B cell (primary cell): Measurements from ENCODE around the gene RPS21. TPM values are rescaled to one million over a fixed set of nuclear protein-coding genes. Genes with fewer than 3 reads are reported as not detected.

Experiments used
- ATAC-seq: fragments of 200-7000 bp; cut with Tn5 transposase; one replicate; pipeline ENCODE4 v1.10.0; 2021; ENCODE audit warnings: low read depth, mild to moderate bottlenecking, moderate number of reproducible peaks, moderate library complexity
- CTCF ChIA-PET: fragments of 350-600 bp; sonication (Branson Sonifier 250); formaldehyde crosslinking; loops from one replicate; lab custom pipeline; 2021; ENCODE audit warnings: antibody characterized with exemption, inconsistent platforms; lab: Charles Lee
- POLR2A ChIA-PET: fragments of 350-600 bp; sonication (Branson Sonifier 250); formaldehyde crosslinking; loops from one replicate; lab custom pipeline; 2021; ENCODE audit warnings: antibody characterized with exemption; lab: Charles Lee
- DNase-seq: peaks from one replicate; pipeline ENCODE4 v3.0.0; 2013
- H2AFZ ChIP-seq: 2 replicates; pipeline ENCODE4 v1.6.1; 2012; ENCODE audit warnings: mild to moderate bottlenecking, low read depth, low read length; ENCODE audit not compliant: insufficient read depth, poor library complexity, severe bottlenecking
- H3K27ac ChIP-seq, 2 donors: 1 replicate in 1 of 2; 2 replicates in 1 of 2; pipeline ENCODE4 v1.5.1; 2012 to 2013; ENCODE audit warnings: low read length in 2 of 2, mild to moderate bottlenecking in 2 of 2, moderate library complexity in 1 of 2
- H3K27me3 ChIP-seq, 4 experiments: fragments of 200-600 bp in 1 of 4; sonication (generic) in 1 of 4; replicated peaks in 1 of 4; 1 replicate in 2 of 4; 2 replicates in 2 of 4; pipeline versions ENCODE4 v1.6.1 to v1.7.0; 2013 to 2016; ENCODE audit warnings: low read length in 3 of 4, mild to moderate bottlenecking in 2 of 4, mixed read lengths in 1 of 4, moderate library complexity in 1 of 4; ENCODE audit not compliant: insufficient read depth in 4 of 4, control insufficient read depth in 3 of 4; ENCODE audit errors: control extremely low read depth in 1 of 4
- H3K36me3 ChIP-seq, 2 experiments: replicated peaks in 1 of 2; 1 replicate in 1 of 2; 2 replicates in 1 of 2; pipeline versions ENCODE4 v1.6.1 to v1.7.1; 2013; ENCODE audit warnings: low read length in 1 of 2; ENCODE audit not compliant: insufficient read depth in 2 of 2, control insufficient read depth in 1 of 2; ENCODE audit errors: control extremely low read depth in 1 of 2, extremely low read depth in 1 of 2
- H3K4me1 ChIP-seq, 2 donors: fragments of 200-600 bp in 1 of 2; sonication (generic) in 1 of 2; 1 replicate in 1 of 2; 2 replicates in 1 of 2; pipeline versions ENCODE4 v1.5.1 to v1.6.1; 2013 to 2017; ENCODE audit warnings: low read length in 2 of 2; ENCODE audit not compliant: control insufficient read depth in 2 of 2, insufficient read depth in 2 of 2
- H3K4me2 ChIP-seq: replicated peaks from 2 replicates; pipeline ENCODE3; 2012; ENCODE audit warnings: mild to moderate bottlenecking, low read depth, low read length; ENCODE audit not compliant: poor library complexity, severe bottlenecking
- H3K4me3 ChIP-seq, 5 experiments: fragments of 200-600 bp in 1 of 5; sonication (generic) in 1 of 5; 1 replicate in 3 of 5; 2 replicates in 2 of 5; pipeline versions ENCODE4 v1.5.1 to v1.7.0; 2011 to 2016; ENCODE audit warnings: low read length in 4 of 5, mild to moderate bottlenecking in 4 of 5, low read depth in 2 of 5, control low read depth in 1 of 5, moderate library complexity in 1 of 5; ENCODE audit not compliant: insufficient read depth in 1 of 5; ENCODE audit errors: control extremely low read depth in 1 of 5, extremely low read depth in 1 of 5
- H3K79me2 ChIP-seq: fragments of 200-600 bp; sonication (generic); one replicate; pipeline ENCODE4 v1.6.0; 2016; ENCODE audit warnings: low read length; ENCODE audit not compliant: control insufficient read depth, insufficient read depth
- H3K9ac ChIP-seq: fragments of 200-600 bp; sonication (generic); 2 replicates; pipeline ENCODE4 v1.6.1; 2017; ENCODE audit warnings: mild to moderate bottlenecking, low read length, moderate library complexity
- H3K9me3 ChIP-seq, 3 donors: one replicate each; pipeline versions ENCODE4 v1.6.1 to v1.7.1; 2013; ENCODE audit warnings: low read length in 2 of 3; ENCODE audit not compliant: control insufficient read depth in 2 of 3, insufficient read depth in 1 of 3; ENCODE audit errors: control extremely low read depth in 1 of 3
- H4K20me1 ChIP-seq: 2 replicates; pipeline ENCODE4 v1.6.0; 2012; ENCODE audit warnings: mild to moderate bottlenecking, low read length; ENCODE audit not compliant: insufficient read depth, control insufficient read depth, poor library complexity, severe bottlenecking
- H3K27ac Mint-ChIP-seq: one replicate; pipeline ENCODE4 v1.8.0; 2021; ENCODE audit warnings: mixed read lengths
- H3K27me3 Mint-ChIP-seq: one replicate; pipeline ENCODE4 v1.8.0; 2021; ENCODE audit warnings: mixed read lengths
- H3K4me1 Mint-ChIP-seq: one replicate; pipeline ENCODE4 v1.8.0; 2021; ENCODE audit warnings: mixed read lengths
- H3K4me3 Mint-ChIP-seq: one replicate; pipeline ENCODE4 v1.8.0; 2021; ENCODE audit warnings: mixed read lengths
- H3K9me3 Mint-ChIP-seq: one replicate; pipeline ENCODE4 v1.8.0; 2022; ENCODE audit warnings: mixed read lengths; ENCODE audit not compliant: insufficient read depth
- EZH2 ChIP-seq: IDR thresholded peaks from 2 replicates; pipeline ENCODE4 v1.6.1; 2012; ENCODE audit warnings: borderline replicate concordance, low read depth, mild to moderate bottlenecking, moderate library complexity, low read length; ENCODE audit not compliant: insufficient read depth, poor library complexity, severe bottlenecking
- WGBS: methylation state at CpG from one replicate; pipeline ENCODE4 v1.1.5; 2013; ENCODE audit warnings: missing lambda C conversion rate; ENCODE audit not compliant: insufficient coverage; 5-methylcytosine and 5-hydroxymethylcytosine counted together
- intact Hi-C: fragments of 100-400 bp; cut with micrococcal nuclease; formaldehyde crosslinking; loops from one replicate; pipeline ENCODE4 v1.10.0; 2022
- polyA plus RNA-seq: library from polyadenylated mRNA; depleted of rRNA; stranded (reverse); fragments of >200 nt; gene quantifications from 2 replicates; pipeline ENCODE4 v1.2.3, GENCODE V29; 2012
- total RNA-seq, 2 donors: library from RNA; stranded (reverse); fragments of 120-200 nt in 1 of 2; gene quantifications; 1 replicate in 1 of 2; 2 replicates in 1 of 2; pipeline versions ENCODE4 v1.2.3 to v1.2.4, GENCODE V29; 2013 to 2022
- TF ChIP-seq, protein P1 (sequence below): fragments of 200-600 bp; IDR thresholded peaks from one replicate; pipeline ENCODE4 v1.8.0; 2022; ENCODE audit warnings: antibody characterized with exemption, mild to moderate bottlenecking

RPS21 gene
- total and polyA plus RNA-seq, 2 donors (not counting 1 experiment from before 2014, with no cell fraction given) = 2,653 to 9,603 TPM

DNA sequence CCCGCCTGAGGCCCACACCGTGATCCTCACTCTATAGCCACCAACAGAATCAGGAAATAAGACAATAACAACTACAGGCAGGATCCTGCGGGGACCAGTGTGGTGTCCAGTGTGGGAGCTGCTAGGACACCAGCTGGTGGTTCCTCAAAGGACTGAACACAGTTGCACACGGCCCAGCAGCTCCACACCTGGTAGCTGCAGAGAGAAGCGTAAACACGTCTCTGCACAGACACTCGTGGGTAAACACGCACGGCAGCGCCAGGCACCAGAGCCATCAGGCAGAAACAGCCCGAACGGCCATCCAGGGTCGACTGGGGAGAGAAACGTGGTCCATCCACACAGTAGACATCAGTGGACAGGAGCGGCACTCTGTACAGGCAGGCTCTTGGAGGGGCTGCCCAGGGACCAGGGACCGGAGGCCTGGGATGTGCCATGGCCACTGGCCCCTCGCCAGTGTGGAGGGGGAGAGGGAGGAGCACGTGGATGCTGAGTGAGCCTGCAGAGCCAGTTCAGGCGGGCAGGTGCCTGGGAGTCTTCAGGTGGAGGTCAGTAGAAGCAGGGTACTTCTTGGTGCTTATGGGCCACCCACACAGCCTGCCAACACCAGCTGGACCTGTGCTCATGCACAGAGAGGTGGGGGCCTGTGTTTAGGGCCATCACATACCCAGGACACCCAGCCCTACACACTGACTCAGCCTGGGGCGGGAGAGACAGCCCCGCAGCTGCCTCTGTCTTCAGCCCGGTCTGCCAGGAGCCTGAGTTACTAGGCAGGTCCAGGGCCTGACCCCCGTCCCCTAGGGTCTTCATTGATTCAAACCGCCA lies 12.4 kb upstream of the RPS21 start:
- no peaks in the 10 kb centered on the region for H3K79me2 ChIP-seq
- Mint-ChIP-seq H3K27ac (no peak overlapping the region), H3K4me1 (peaks cover under 1% of the 10 kb centered on the region), H3K4me3 (no peak overlapping the region), H3K27me3 (peaks cover under 1% of the 10 kb centered on the region), H3K9me3 (no peaks in the 10 kb centered on the region)
- no peaks in the 10 kb centered on the region for H3K9me3 ChIP-seq
- H3K27me3 ChIP-seq = peaks cover 0 to 24% (median 4%) of the 10 kb centered on the region in 4 experiments
- intact Hi-C loops = no loop called here
- 51% methylated on average over 19 of the region's 24 CpGs for WGBS
- no peaks in the 10 kb centered on the region for H4K20me1 ChIP-seq
- ATAC-seq (no peak), DNase-seq (no peak)
- no peak overlapping the region for H3K4me2 ChIP-seq
- no peak overlapping the region for H2AFZ ChIP-seq
- no peak overlapping the region for H3K27ac ChIP-seq
- ChIA-PET CTCF (interaction anchor here (1.0 to 1.8 kb wide), 5 partner anchors 8 to 79 kb away, joined by 3 to 13 read pairs (median 8); partner anchors contain the start of gene ADRM1), POLR2A (interaction anchor here (1.7 kb wide), 1 partner anchor 9 kb away, joined by 6 read pairs; no protein-coding TSS in a partner anchor)
- H3K36me3 ChIP-seq = no peaks in the 10 kb centered on the region
- peaks cover 0 to 3% of the 10 kb centered on the region in 2 donors for H3K4me1 ChIP-seq
- no peak overlapping the region for H3K4me3 ChIP-seq
- no peak overlapping the region for H3K9ac ChIP-seq
- TF ChIP-seq, protein P1, sequence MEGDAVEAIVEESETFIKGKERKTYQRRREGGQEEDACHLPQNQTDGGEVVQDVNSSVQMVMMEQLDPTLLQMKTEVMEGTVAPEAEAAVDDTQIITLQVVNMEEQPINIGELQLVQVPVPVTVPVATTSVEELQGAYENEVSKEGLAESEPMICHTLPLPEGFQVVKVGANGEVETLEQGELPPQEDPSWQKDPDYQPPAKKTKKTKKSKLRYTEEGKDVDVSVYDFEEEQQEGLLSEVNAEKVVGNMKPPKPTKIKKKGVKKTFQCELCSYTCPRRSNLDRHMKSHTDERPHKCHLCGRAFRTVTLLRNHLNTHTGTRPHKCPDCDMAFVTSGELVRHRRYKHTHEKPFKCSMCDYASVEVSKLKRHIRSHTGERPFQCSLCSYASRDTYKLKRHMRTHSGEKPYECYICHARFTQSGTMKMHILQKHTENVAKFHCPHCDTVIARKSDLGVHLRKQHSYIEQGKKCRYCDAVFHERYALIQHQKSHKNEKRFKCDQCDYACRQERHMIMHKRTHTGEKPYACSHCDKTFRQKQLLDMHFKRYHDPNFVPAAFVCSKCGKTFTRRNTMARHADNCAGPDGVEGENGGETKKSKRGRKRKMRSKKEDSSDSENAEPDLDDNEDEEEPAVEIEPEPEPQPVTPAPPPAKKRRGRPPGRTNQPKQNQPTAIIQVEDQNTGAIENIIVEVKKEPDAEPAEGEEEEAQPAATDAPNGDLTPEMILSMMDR = no peak
- no peak for TF ChIP-seq EZH2
